Stimulated activated naive CD8-positive, alpha-beta T cell treated with anti-CD3 and anti-CD28 coated beads, Interleukin-15, amount 100 ng/mL, for 72 hours (primary cell): Measurements from ENCODE around the gene CCSER2.

Source experiments
- ATAC-seq: fragments of 150-1000 bp; cut with Tn5 transposase; 2 replicates; pipeline ENCODE4 v1.10.0; 2021; ENCODE audit warnings: mild to moderate bottlenecking, moderate library complexity
- DNase-seq, 2 donors: peaks; one replicate each; pipeline ENCODE4 v3.0.0; 2021 to 2022
- H3K27ac Mint-ChIP-seq, 2 donors: one replicate each; pipeline ENCODE4 v1.8.0; 2022; ENCODE audit warnings: mild to moderate bottlenecking in 2 of 2, mixed read lengths in 2 of 2, moderate library complexity in 2 of 2
- H3K27me3 Mint-ChIP-seq: one replicate; pipeline ENCODE4 v1.8.0; 2022; ENCODE audit warnings: mixed read lengths
- H3K4me1 Mint-ChIP-seq: one replicate; pipeline ENCODE4 v1.8.0; 2022; ENCODE audit warnings: mild to moderate bottlenecking, mixed read lengths
- H3K4me3 Mint-ChIP-seq, 2 donors: one replicate each; pipeline ENCODE4 v1.8.0; 2022; ENCODE audit warnings: mild to moderate bottlenecking in 2 of 2, mixed read lengths in 2 of 2, moderate library complexity in 1 of 2
- H3K9me3 Mint-ChIP-seq, 2 donors: one replicate each; pipeline ENCODE4 v1.8.0; 2022; ENCODE audit warnings: mixed read lengths in 2 of 2

CCSER2 gene

GRCh38 chr10:84540617-84541288, 212.4 kb downstream of the CCSER2 start:
- Mint-ChIP-seq H3K27me3 (peaks cover 48% of the 10 kb centered on the region), H3K4me3 (peak overlapping the region; percentile 59 to 75), H3K9me3 (no peaks in the 10 kb centered on the region), H3K27ac (no peak overlapping the region), H3K4me1 (peaks cover 25% of the 10 kb centered on the region)
- ATAC-seq (peak; percentile 80), DNase-seq (peak; percentile 72 to 74)

- Mint-ChIP-seq H3K9me3 (no peaks in the 10 kb centered on the region), H3K4me3 (peak overlapping the region; percentile 59 to 75), H3K27me3 (peaks cover 48% of the 10 kb centered on the region), H3K27ac (no peak overlapping the region), H3K4me1 (peaks cover 23% of the 10 kb centered on the region)
- ATAC-seq, result no peak
- no peak for DNase-seq
These were observed 212.9 kb downstream of the CCSER2 start for GRCh38 chr10:84541289-84541637.

GRCh38 chr10:84542522-84543490, 214.4 kb downstream of the CCSER2 start:
- H3K9me3 Mint-ChIP-seq, result no peaks in the 10 kb centered on the region
- no peak for ATAC-seq
- no peak overlapping the region for H3K4me3 Mint-ChIP-seq
- H3K27ac Mint-ChIP-seq, result no peak overlapping the region
- no peak for DNase-seq
- peaks cover 15% of the 10 kb centered on the region for H3K4me1 Mint-ChIP-seq
- peaks cover 50% of the 10 kb centered on the region for H3K27me3 Mint-ChIP-seq

- Mint-ChIP-seq H3K4me1 (peaks cover 15% of the 10 kb centered on the region), H3K9me3 (no peaks in the 10 kb centered on the region), H3K4me3 (no peak overlapping the region), H3K27me3 (peaks cover 57% of the 10 kb centered on the region), H3K27ac (no peak overlapping the region)
- ATAC-seq, result no peak
- DNase-seq, result no peak
These were observed 215.6 kb downstream of the CCSER2 start for GRCh38 chr10:84543948-84544347.

- Mint-ChIP-seq H3K27ac (no peak overlapping the region), H3K4me1 (peaks cover 9% of the 10 kb centered on the region), H3K4me3 (no peak overlapping the region), H3K27me3 (peaks cover 56% of the 10 kb centered on the region), H3K9me3 (no peaks in the 10 kb centered on the region)
- DNase-seq, result no peak
- no peak for ATAC-seq
These were observed 217.3 kb downstream of the CCSER2 start for GRCh38 chr10:84545651-84546050.

GRCh38 chr10:84546609-84547008, 218.2 kb downstream of the CCSER2 start:
- DNase-seq (no peak), ATAC-seq (no peak)
- no peaks in the 10 kb centered on the region for H3K4me1 Mint-ChIP-seq
- H3K4me3 Mint-ChIP-seq, result no peak overlapping the region
- H3K9me3 Mint-ChIP-seq, result no peaks in the 10 kb centered on the region
- H3K27ac Mint-ChIP-seq, result peak overlapping the region in 1 of 2 donors; percentile 10
- H3K27me3 Mint-ChIP-seq, result peaks cover 47% of the 10 kb centered on the region

- Mint-ChIP-seq H3K4me1 (no peaks in the 10 kb centered on the region), H3K27me3 (peaks cover 37% of the 10 kb centered on the region), H3K4me3 (no peak overlapping the region), H3K27ac (no peak overlapping the region), H3K9me3 (no peaks in the 10 kb centered on the region)
- ATAC-seq (no peak), DNase-seq (no peak)
These were observed 219.2 kb downstream of the CCSER2 start for GRCh38 chr10:84547616-84548015.

- ATAC-seq (peak; percentile 45), DNase-seq (no peak)
- H3K4me1 Mint-ChIP-seq, result no peaks in the 10 kb centered on the region
These were observed 220.5 kb downstream of the CCSER2 start for GRCh38 chr10:84548869-84549268.

GRCh38 chr10:84549368-84550165, 221.2 kb downstream of the CCSER2 start:
- Mint-ChIP-seq H3K27ac (no peak overlapping the region), H3K4me3 (no peak overlapping the region), H3K27me3 (peaks cover 30% of the 10 kb centered on the region), H3K4me1 (no peaks in the 10 kb centered on the region), H3K9me3 (no peaks in the 10 kb centered on the region)
- no peak for ATAC-seq
- no peak for DNase-seq

More at GRCh38 chr10:84548869-84549268, 220.5 kb downstream of the CCSER2 start:
- H3K9me3 Mint-ChIP-seq, result no peaks in the 10 kb centered on the region
- peaks cover 30% of the 10 kb centered on the region for H3K27me3 Mint-ChIP-seq
- no peak overlapping the region for H3K27ac Mint-ChIP-seq
- no peak overlapping the region for H3K4me3 Mint-ChIP-seq

GRCh38 chr10:84550756-84551436, 222.5 kb downstream of the CCSER2 start:
- Mint-ChIP-seq H3K4me1 (no peaks in the 10 kb centered on the region), H3K27me3 (peaks cover 30% of the 10 kb centered on the region), H3K27ac (no peak overlapping the region), H3K4me3 (no peak overlapping the region), H3K9me3 (no peaks in the 10 kb centered on the region)
- DNase-seq (no peak), ATAC-seq (no peak)

- ATAC-seq (no peak), DNase-seq (no peak)
- Mint-ChIP-seq H3K4me3 (no peak overlapping the region), H3K27me3 (peaks cover 30% of the 10 kb centered on the region), H3K4me1 (no peaks in the 10 kb centered on the region), H3K27ac (no peak overlapping the region), H3K9me3 (no peaks in the 10 kb centered on the region)
These were observed 223.2 kb downstream of the CCSER2 start for GRCh38 chr10:84551437-84552120.

- no peak overlapping the region for H3K27ac Mint-ChIP-seq
- no peak overlapping the region for H3K4me3 Mint-ChIP-seq
- H3K4me1 Mint-ChIP-seq, result no peaks in the 10 kb centered on the region
- no peak for DNase-seq
- H3K9me3 Mint-ChIP-seq, result no peaks in the 10 kb centered on the region
- H3K27me3 Mint-ChIP-seq, result peaks cover 30% of the 10 kb centered on the region
- ATAC-seq, result no peak
These were observed 224.1 kb downstream of the CCSER2 start for GRCh38 chr10:84552478-84552877.

GRCh38 chr10:84562592-84562991, 234.2 kb downstream of the CCSER2 start:
- DNase-seq, result no peak
- peaks cover 50% of the 10 kb centered on the region for H3K27me3 Mint-ChIP-seq
- H3K27ac Mint-ChIP-seq, result no peak overlapping the region
- H3K4me1 Mint-ChIP-seq, result no peaks in the 10 kb centered on the region
- no peak for ATAC-seq
- H3K9me3 Mint-ChIP-seq, result no peaks in the 10 kb centered on the region
- no peak overlapping the region for H3K4me3 Mint-ChIP-seq

GRCh38 chr10:84563355-84563754, 235.0 kb downstream of the CCSER2 start:
- H3K27ac Mint-ChIP-seq, result no peak overlapping the region

GRCh38 chr10:84563868-84564267, 235.5 kb downstream of the CCSER2 start:
- Mint-ChIP-seq H3K9me3 (no peaks in the 10 kb centered on the region), H3K27me3 (peaks cover 63% of the 10 kb centered on the region), H3K4me1 (no peaks in the 10 kb centered on the region)

More at GRCh38 chr10:84563355-84563754, 235.0 kb downstream of the CCSER2 start:
- DNase-seq, result no peak
- no peak overlapping the region for H3K4me3 Mint-ChIP-seq
- no peaks in the 10 kb centered on the region for H3K9me3 Mint-ChIP-seq
- peaks cover 58% of the 10 kb centered on the region for H3K27me3 Mint-ChIP-seq
- no peaks in the 10 kb centered on the region for H3K4me1 Mint-ChIP-seq
- no peak for ATAC-seq

More at GRCh38 chr10:84563868-84564267, 235.5 kb downstream of the CCSER2 start:
- no peak overlapping the region for H3K27ac Mint-ChIP-seq
- H3K4me3 Mint-ChIP-seq, result no peak overlapping the region
- no peak for ATAC-seq
- DNase-seq, result no peak
